ENCODE measurements around the gene ISYNA1. TPM values are rescaled to one million over a fixed set of nuclear protein-coding genes. Genes with fewer than 3 reads are reported as not detected.

The ISYNA1 gene
- total and polyA plus RNA-seq, 2 of the 13 experiments (the other 11 are each of a cell fraction or from before 2014, with no cell fraction given): 29.6 to 48.5 TPM

DNA sequence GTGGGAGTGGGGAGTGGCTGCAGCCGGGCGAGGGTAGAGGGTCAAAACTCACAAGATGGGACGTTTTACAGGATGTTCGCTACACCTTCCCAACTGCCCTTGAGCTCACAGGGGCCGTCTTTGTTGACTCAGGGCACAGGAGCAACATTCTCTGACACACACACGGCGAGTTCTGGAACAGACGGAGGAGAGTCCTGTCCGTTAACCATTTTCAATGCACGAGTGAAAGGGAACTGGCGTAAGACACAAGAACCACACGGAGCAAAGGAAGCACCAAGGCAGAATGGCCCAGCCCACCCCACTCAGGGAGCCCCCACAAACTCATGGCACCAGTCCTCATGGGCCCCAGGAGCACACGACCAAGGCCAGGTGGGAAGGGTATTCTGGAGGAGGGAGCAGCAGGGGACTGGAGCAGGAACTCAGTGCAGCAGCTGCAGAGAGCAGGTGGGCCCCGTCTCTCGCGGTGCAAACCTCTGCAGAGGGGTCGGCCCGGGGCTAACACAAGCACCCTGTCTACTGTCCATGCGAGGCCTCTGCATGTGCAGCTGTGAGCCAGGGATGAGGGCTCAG is 37.9 kb upstream of the ISYNA1 start (continued):
- TF ChIP-seq MED8 (CRISPR knock-in tag; IDR thresholded peaks at IDR 0.05; ENCODE audit: insufficient replicate concordance): no peak
- no peak for TF ChIP-seq PCBP2 (optimal IDR thresholded peaks at IDR 0.05; ENCODE audit: low read depth, low read length, poor library complexity, severe bottlenecking)
- TF ChIP-seq, protein P1, sequence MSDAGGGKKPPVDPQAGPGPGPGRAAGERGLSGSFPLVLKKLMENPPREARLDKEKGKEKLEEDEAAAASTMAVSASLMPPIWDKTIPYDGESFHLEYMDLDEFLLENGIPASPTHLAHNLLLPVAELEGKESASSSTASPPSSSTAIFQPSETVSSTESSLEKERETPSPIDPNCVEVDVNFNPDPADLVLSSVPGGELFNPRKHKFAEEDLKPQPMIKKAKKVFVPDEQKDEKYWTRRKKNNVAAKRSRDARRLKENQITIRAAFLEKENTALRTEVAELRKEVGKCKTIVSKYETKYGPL (CRISPR knock-in tag; IDR thresholded peaks at IDR 0.05): no peak
- TF ChIP-seq ATF1 (CRISPR knock-in tag; IDR thresholded peaks at IDR 0.05): no peak
- TF ChIP-seq ZNF3 (CRISPR knock-in tag; IDR thresholded peaks at IDR 0.05): no peak
- TF ChIP-seq KDM5B (CRISPR knock-in tag; IDR thresholded peaks at IDR 0.05; ENCODE audit: borderline replicate concordance): peak; percentile 33; the same call in 1 of the 2 replicates
- TF ChIP-seq ZSCAN29 (CRISPR knock-in tag; conservative IDR thresholded peaks at IDR 0.05): no peak
- no peak; the same call in 1 of the 2 replicates for TF ChIP-seq MEIS2 (CRISPR knock-in tag; IDR thresholded peaks at IDR 0.05)
- TF ChIP-seq, protein P2, sequence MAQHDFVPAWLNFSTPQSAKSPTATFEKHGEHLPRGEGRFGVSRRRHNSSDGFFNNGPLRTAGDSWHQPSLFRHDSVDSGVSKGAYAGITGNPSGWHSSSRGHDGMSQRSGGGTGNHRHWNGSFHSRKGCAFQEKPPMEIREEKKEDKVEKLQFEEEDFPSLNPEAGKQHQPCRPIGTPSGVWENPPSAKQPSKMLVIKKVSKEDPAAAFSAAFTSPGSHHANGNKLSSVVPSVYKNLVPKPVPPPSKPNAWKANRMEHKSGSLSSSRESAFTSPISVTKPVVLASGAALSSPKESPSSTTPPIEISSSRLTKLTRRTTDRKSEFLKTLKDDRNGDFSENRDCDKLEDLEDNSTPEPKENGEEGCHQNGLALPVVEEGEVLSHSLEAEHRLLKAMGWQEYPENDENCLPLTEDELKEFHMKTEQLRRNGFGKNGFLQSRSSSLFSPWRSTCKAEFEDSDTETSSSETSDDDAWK (CRISPR knock-in tag; IDR thresholded peaks at IDR 0.05): no peak
- peak; percentile 70 for TF ChIP-seq TBX2 (CRISPR knock-in tag; IDR thresholded peaks at IDR 0.05; ENCODE audit: borderline replicate concordance)
- TF ChIP-seq, protein P3, sequence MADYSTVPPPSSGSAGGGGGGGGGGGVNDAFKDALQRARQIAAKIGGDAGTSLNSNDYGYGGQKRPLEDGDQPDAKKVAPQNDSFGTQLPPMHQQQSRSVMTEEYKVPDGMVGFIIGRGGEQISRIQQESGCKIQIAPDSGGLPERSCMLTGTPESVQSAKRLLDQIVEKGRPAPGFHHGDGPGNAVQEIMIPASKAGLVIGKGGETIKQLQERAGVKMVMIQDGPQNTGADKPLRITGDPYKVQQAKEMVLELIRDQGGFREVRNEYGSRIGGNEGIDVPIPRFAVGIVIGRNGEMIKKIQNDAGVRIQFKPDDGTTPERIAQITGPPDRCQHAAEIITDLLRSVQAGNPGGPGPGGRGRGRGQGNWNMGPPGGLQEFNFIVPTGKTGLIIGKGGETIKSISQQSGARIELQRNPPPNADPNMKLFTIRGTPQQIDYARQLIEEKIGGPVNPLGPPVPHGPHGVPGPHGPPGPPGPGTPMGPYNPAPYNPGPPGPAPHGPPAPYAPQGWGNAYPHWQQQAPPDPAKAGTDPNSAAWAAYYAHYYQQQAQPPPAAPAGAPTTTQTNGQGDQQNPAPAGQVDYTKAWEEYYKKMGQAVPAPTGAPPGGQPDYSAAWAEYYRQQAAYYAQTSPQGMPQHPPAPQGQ (CRISPR knock-in tag; IDR thresholded peaks at IDR 0.05; ENCODE audit: borderline replicate concordance): no peak
- no peak for TF ChIP-seq CC2D1A (CRISPR knock-in tag; IDR thresholded peaks at IDR 0.05)
- TF ChIP-seq, protein P4, sequence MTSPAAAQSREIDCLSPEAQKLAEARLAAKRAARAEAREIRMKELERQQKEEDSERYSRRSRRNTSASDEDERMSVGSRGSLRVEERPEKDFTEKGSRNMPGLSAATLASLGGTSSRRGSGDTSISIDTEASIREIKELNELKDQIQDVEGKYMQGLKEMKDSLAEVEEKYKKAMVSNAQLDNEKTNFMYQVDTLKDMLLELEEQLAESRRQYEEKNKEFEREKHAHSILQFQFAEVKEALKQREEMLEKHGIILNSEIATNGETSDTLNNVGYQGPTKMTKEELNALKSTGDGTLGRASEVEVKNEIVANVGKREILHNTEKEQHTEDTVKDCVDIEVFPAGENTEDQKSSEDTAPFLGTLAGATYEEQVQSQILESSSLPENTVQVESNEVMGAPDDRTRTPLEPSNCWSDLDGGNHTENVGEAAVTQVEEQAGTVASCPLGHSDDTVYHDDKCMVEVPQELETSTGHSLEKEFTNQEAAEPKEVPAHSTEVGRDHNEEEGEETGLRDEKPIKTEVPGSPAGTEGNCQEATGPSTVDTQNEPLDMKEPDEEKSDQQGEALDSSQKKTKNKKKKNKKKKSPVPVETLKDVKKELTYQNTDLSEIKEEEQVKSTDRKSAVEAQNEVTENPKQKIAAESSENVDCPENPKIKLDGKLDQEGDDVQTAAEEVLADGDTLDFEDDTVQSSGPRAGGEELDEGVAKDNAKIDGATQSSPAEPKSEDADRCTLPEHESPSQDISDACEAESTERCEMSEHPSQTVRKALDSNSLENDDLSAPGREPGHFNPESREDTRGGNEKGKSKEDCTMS (CRISPR knock-in tag; conservative IDR thresholded peaks at IDR 0.05): no peak
- no peak for TF ChIP-seq FIP1L1 (IDR thresholded peaks at IDR 0.05; ENCODE audit: borderline replicate concordance, insufficient read depth, low read depth, low read length)
- TF ChIP-seq, protein P5, sequence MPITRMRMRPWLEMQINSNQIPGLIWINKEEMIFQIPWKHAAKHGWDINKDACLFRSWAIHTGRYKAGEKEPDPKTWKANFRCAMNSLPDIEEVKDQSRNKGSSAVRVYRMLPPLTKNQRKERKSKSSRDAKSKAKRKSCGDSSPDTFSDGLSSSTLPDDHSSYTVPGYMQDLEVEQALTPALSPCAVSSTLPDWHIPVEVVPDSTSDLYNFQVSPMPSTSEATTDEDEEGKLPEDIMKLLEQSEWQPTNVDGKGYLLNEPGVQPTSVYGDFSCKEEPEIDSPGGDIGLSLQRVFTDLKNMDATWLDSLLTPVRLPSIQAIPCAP (CRISPR knock-in tag; IDR thresholded peaks at IDR 0.05; ENCODE audit: low read depth): no peak
- TF ChIP-seq ZNF264 (CRISPR knock-in tag; IDR thresholded peaks at IDR 0.05): no peak
- no peak for TF ChIP-seq RNF2 (conservative IDR thresholded peaks at IDR 0.05; ENCODE audit: low read depth)
- TF ChIP-seq, protein P6, sequence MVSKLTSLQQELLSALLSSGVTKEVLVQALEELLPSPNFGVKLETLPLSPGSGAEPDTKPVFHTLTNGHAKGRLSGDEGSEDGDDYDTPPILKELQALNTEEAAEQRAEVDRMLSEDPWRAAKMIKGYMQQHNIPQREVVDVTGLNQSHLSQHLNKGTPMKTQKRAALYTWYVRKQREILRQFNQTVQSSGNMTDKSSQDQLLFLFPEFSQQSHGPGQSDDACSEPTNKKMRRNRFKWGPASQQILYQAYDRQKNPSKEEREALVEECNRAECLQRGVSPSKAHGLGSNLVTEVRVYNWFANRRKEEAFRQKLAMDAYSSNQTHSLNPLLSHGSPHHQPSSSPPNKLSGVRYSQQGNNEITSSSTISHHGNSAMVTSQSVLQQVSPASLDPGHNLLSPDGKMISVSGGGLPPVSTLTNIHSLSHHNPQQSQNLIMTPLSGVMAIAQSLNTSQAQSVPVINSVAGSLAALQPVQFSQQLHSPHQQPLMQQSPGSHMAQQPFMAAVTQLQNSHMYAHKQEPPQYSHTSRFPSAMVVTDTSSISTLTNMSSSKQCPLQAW (CRISPR knock-in tag; IDR thresholded peaks at IDR 0.05): no peak
- TF ChIP-seq ZNF543 (CRISPR knock-in tag; IDR thresholded peaks at IDR 0.05): no peak
- TF ChIP-seq ZNF660 (CRISPR knock-in tag; IDR thresholded peaks at IDR 0.05; ENCODE audit: borderline replicate concordance, low read depth): no peak
- no peak for TF ChIP-seq SRY (CRISPR knock-in tag; IDR thresholded peaks at IDR 0.05)
- TF ChIP-seq GATAD1 (CRISPR knock-in tag; IDR thresholded peaks at IDR 0.05): peak; percentile 59
